Keratinocyte (primary cell): Measurements from ENCODE around the gene TENM3.

Experiments used
- EZH2 ChIP-seq: IDR thresholded peaks from one replicate; pipeline ENCODE4 v1.6.1; 2012; ENCODE audit warnings: inconsistent platforms, mild to moderate bottlenecking, low read length, moderate library complexity
- TF ChIP-seq, protein P1 (sequence below), 3 experiments: IDR thresholded peaks in 1 of 3; conservative IDR thresholded peaks in 1 of 3; optimal IDR thresholded peaks in 1 of 3; 2 replicates in 2 of 3; 3 replicates in 1 of 3; pipeline versions ENCODE3 to v1.5.1; 2011; ENCODE audit warnings: low read length in 3 of 3, mild to moderate bottlenecking in 3 of 3, moderate library complexity in 2 of 3, control low read depth in 1 of 3, inconsistent platforms in 1 of 3; ENCODE audit not compliant: insufficient read depth in 2 of 3; ENCODE audit errors: extremely low read depth in 1 of 3

GRCh38 chr4:182202650-182203049 lies 40.6 kb upstream of the TENM3 start:
- TF ChIP-seq, protein P1, sequence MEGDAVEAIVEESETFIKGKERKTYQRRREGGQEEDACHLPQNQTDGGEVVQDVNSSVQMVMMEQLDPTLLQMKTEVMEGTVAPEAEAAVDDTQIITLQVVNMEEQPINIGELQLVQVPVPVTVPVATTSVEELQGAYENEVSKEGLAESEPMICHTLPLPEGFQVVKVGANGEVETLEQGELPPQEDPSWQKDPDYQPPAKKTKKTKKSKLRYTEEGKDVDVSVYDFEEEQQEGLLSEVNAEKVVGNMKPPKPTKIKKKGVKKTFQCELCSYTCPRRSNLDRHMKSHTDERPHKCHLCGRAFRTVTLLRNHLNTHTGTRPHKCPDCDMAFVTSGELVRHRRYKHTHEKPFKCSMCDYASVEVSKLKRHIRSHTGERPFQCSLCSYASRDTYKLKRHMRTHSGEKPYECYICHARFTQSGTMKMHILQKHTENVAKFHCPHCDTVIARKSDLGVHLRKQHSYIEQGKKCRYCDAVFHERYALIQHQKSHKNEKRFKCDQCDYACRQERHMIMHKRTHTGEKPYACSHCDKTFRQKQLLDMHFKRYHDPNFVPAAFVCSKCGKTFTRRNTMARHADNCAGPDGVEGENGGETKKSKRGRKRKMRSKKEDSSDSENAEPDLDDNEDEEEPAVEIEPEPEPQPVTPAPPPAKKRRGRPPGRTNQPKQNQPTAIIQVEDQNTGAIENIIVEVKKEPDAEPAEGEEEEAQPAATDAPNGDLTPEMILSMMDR (optimal IDR thresholded peaks at IDR 0.05 in 1 of 3, IDR thresholded peaks at IDR 0.05 in 1 of 3, conservative IDR thresholded peaks at IDR 0.05 in 1 of 3; ENCODE audit: extremely low read depth in 1 of 3, insufficient read depth in 2 of 3, low read length in 3 of 3): no peak
- TF ChIP-seq EZH2: no peak
